GM19467 (cell line): Measurements from ENCODE around the gene ACTRT3.
A peak's percentile ranks its signal among the peaks of the same experiment; 100 is the strongest.
"Not testable (repeated sequence)": the region's sequence is repeated elsewhere in the genome, so short reads cannot be mapped to it uniquely, and the experiment has no call there.

Source experiments
- ATAC-seq: cut with Tn5 transposase; IDR thresholded peaks from one replicate; pipeline ENCODE4 v1.9.1; 2021; ENCODE audit warnings: mild to moderate bottlenecking, moderate library complexity; ENCODE audit not compliant: unreplicated experiment

Gene ACTRT3

DNA sequence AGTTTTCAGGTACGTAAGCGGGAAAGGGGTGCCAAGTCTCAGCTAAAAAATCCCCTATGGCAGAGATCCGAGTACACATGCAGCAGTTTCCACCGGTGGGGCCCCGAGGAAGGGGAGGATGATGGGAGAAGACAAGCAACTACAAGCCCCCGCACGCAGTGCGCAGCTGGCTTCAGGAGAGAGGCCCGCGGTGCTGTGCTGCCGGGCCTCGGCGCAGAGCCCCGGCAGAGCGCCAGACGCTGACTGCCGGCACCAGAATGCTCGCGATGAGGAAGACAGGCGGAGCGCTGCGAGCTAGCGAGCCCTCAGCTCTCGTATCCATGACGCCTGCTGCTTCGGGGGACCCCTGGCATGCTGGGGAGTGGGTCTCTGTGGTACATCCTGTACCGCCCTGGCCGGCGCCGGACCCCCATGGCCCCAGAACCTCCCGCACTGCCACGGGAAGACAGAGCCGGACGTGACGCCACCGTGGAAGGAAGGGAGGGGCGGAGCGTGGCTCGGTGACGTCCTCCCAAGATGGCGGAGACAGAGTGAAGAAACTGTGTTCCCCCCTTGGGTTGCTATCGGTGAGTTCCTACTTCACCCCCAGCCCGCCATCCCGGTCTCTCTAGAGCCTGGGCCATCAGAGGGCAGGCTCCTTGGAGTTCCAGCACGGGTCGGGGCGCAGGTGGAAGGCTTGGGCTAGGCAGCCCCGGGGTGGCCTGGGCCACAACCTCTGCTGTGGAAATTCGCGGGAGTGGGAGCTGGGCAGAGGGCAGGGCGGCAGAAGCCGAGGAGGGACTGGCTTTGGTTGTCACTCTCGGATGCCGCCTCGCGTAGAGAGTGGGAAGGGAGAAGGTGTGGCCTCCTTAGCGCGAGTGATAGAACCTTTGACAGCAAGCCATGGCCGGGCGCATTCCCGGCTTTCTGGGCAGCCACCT lies 3.8 kb upstream of the ACTRT3 start, which contains the start of gene MYNN:
Gene MYNN, plus strand, starts transcription at position 500 of the 920 bp plus-strand sequence. CDS start 900 bp downstream, outside the sequence.
- peak; percentile 80 for ATAC-seq

- peak; percentile 20 for ATAC-seq
Observed at GRCh38 chr3:169772305-169772896, 3.0 kb upstream of the ACTRT3 start.

- ATAC-seq, result no peak
Observed at GRCh38 chr3:169771497-169772304, 2.3 kb upstream of the ACTRT3 start.

GRCh38 chr3:169764882-169765612 lies 4.3 kb downstream of the ACTRT3 start, which contains the start of gene TERC:
Gene TERC (minus strand): TSS chr3:169765060.
- ATAC-seq, result peak; percentile 76

GRCh38 chr3:169764312-169764881 lies 5.0 kb downstream of the ACTRT3 start:
- ATAC-seq, result peak; percentile 13

- no peak for ATAC-seq
Observed at GRCh38 chr3:169760479-169760878, 8.9 kb downstream of the ACTRT3 start.

DNA sequence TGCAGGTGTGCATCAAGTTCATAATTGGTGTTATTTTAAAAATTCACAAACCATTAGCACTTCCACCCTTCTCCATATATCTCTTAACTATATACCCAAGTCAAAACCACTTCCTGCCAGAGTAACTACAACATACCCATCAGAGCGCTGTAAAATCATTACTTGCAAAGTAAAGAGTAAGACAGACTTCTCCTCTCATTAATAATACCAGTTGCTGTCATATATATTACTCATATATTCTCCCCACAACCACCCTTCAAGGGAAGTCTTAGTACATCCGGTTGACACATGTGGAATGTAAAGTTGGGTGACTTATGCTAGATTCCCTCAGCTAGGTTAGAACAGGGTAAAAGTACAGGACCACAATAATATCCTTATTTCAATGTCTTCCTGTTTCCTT lies 10.1 kb downstream of the ACTRT3 start:
- peak; percentile 49 for ATAC-seq

GRCh38 chr3:169758359-169758994 lies 10.9 kb downstream of the ACTRT3 start:
- no peak for ATAC-seq

DNA sequence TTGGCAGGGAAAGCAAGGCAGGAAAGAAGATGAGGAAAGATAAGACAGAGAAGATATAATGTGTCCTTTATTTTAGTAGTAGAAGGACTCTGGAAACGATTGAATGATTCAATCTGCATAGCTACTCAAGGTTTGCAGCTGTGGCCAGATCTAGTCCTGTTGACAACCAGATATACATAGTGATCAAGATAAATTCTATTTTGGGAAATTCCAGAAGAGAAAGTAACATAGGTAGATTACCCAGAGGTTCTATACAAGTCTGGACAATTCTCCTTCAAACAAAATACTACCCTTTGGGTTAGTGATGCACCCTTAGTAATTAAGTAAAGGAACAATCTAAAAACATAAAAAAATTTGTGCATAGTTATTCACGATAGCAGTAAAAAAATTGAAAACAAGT lies 13.9 kb downstream of the ACTRT3 start:
- ATAC-seq, result no peak

- ATAC-seq, result no peak
Observed at GRCh38 chr3:169754711-169755110, 14.7 kb downstream of the ACTRT3 start.

GRCh38 chr3:169751875-169752274 lies 17.5 kb downstream of the ACTRT3 start:
- no peak for ATAC-seq

GRCh38 chr3:169750665-169751064 lies 18.7 kb downstream of the ACTRT3 start:
- ATAC-seq, result no peak

GRCh38 chr3:169748670-169749069 lies 20.7 kb downstream of the ACTRT3 start:
- no peak for ATAC-seq

DNA sequence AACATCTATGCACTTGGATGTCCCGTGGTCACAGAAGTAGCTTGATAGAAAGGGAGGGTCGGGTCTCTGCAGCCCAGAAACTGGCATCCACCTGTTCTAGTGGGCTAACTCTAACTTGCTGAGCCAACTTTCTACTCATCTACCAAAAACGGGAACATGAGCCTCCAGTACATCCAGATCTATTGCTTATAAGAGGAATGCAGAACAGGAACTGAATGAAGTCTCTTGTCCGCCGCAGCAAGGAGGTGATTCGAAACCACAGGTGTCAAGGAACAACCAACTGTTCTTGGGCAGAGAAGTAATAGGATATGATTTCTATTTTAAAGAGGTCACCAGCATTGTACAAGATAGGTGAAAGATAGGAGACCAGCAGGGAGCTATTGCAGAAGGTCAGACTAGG lies 22.4 kb downstream of the ACTRT3 start:
- ATAC-seq, result no peak

GRCh38 chr3:169744366-169745054 lies 24.9 kb downstream of the ACTRT3 start:
- ATAC-seq, result no peak

GRCh38 chr3:169739067-169739466 lies 30.3 kb downstream of the ACTRT3 start:
- ATAC-seq, result no peak

DNA sequence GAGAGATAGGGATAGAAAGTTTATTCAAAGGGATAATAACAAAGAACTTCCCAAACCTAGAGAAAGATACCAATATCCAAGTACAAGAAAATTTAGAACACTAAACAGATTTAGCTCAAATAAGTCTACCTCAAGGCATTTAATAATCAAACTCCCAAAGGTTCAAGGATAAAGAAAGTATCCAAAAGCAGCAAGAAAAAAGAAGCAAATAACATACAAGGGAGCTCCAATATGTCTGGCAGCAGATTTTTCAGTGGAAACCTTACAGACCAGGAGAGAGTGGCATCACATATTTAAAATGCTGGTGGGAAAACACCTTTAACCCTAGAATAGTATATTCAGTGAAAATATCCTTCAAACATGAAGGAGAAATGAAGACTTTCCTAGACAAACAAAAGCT lies 37.5 kb downstream of the ACTRT3 start:
- not testable (repeated sequence) for ATAC-seq

DNA sequence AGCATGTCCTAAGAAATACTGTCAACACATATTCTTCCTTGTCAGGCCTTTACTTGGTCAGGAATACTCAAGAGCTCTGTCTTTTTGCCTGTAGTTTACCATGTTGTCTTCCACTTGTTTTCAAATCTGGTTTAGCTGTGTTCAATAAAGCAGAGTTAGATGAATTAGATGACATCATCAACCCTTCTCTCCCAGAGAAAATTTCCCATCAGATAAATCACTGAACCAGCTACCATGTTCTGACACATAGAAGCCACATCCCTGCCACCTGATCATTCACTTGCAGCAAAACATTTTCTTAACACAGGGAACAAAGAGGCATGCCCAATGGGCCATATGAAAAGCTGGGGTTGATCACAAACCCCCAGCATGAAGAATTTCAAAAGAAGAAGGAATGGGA lies 46.6 kb downstream of the ACTRT3 start:
- ATAC-seq, result no peak

- ATAC-seq, result not testable (repeated sequence)
Observed at GRCh38 chr3:169718415-169718814, 50.9 kb downstream of the ACTRT3 start.
